Natural killer cell (primary cell): ENCODE measurements around the gene CDH13. TPM values are rescaled to one million over a fixed set of nuclear protein-coding genes. Genes with fewer than 3 reads are reported as not detected.

Source experiments
- ATAC-seq, 3 donors: fragments of 150-1000 bp in 2 of 3; fragments of 200-7000 bp in 1 of 3; cut with Tn5 transposase; 1 replicate in 1 of 3; 2 replicates in 2 of 3; pipeline ENCODE4 v1.10.0; 2021; ENCODE audit warnings: mild to moderate bottlenecking in 2 of 3, moderate library complexity in 2 of 3
- DNase-seq, 2 donors: peaks; one replicate each; pipeline versions ENCODE4 v3.0.0 to v3.0.0-alpha.2; 2013 to 2021; ENCODE audit warnings: mixed read lengths in 1 of 2
- H3K27ac ChIP-seq: one replicate; pipeline ENCODE4 v1.5.1; 2013; ENCODE audit warnings: mild to moderate bottlenecking, low read length
- H3K27me3 ChIP-seq: one replicate; pipeline ENCODE4 v1.6.1; 2013; ENCODE audit warnings: low read length; ENCODE audit not compliant: control insufficient read depth, insufficient read depth
- H3K36me3 ChIP-seq: one replicate; pipeline ENCODE4 v1.6.1; 2013; ENCODE audit warnings: low read length; ENCODE audit not compliant: control insufficient read depth, insufficient read depth
- H3K4me1 ChIP-seq: one replicate; pipeline ENCODE4 v1.6.1; 2013; ENCODE audit warnings: low read length; ENCODE audit not compliant: control insufficient read depth, insufficient read depth
- H3K4me3 ChIP-seq: one replicate; pipeline ENCODE4 v1.5.1; 2013; ENCODE audit warnings: low read length
- H3K9me3 ChIP-seq: one replicate; pipeline ENCODE4 v1.6.1; 2013; ENCODE audit warnings: low read length; ENCODE audit not compliant: control insufficient read depth, insufficient read depth
- H3K27ac Mint-ChIP-seq, 2 donors: one replicate each; pipeline ENCODE4 v1.8.0; 2022; ENCODE audit warnings: mild to moderate bottlenecking in 2 of 2, mixed read lengths in 2 of 2, moderate library complexity in 1 of 2
- H3K27me3 Mint-ChIP-seq, 2 donors: one replicate each; pipeline ENCODE4 v1.8.0; 2022; ENCODE audit warnings: low read depth in 2 of 2, mixed read lengths in 2 of 2
- H3K36me3 Mint-ChIP-seq: one replicate; pipeline ENCODE4 v1.8.0; 2022; ENCODE audit warnings: mixed read lengths
- H3K4me1 Mint-ChIP-seq, 2 donors: one replicate each; pipeline ENCODE4 v1.8.0; 2022; ENCODE audit warnings: mixed read lengths in 2 of 2
- H3K4me3 Mint-ChIP-seq: one replicate; pipeline ENCODE4 v1.8.0; 2022; ENCODE audit warnings: mild to moderate bottlenecking, moderate library complexity, mixed read lengths
- H3K9me3 Mint-ChIP-seq, 2 donors: one replicate each; pipeline ENCODE4 v1.8.0; 2022; ENCODE audit warnings: mixed read lengths in 2 of 2
- WGBS: methylation state at CpG from one replicate; pipeline ENCODE4 v1.1.7; 2013; ENCODE audit warnings: missing lambda C conversion rate; ENCODE audit not compliant: insufficient coverage; 5-methylcytosine and 5-hydroxymethylcytosine counted together
- intact Hi-C: fragments of 100-400 bp; cut with micrococcal nuclease; formaldehyde crosslinking; loops from one replicate; pipeline ENCODE4 v1.14.2; 2022
- total RNA-seq, 4 donors: library from RNA; stranded (reverse); fragments of 120-200 nt in 1 of 4; gene quantifications; one replicate each; pipeline versions ENCODE4 v1.2.3 to v1.2.4, GENCODE V29; 2013 to 2022
- TF ChIP-seq, protein P1 (sequence below): fragments of 200-600 bp; IDR thresholded peaks from one replicate; pipeline ENCODE4 v1.8.0; 2022; ENCODE audit warnings: antibody characterized with exemption

CDH13 gene
- total RNA-seq, 3 donors from 2014 or later (not counting 1 experiment from before 2014, with no cell fraction given): not detected

DNA sequence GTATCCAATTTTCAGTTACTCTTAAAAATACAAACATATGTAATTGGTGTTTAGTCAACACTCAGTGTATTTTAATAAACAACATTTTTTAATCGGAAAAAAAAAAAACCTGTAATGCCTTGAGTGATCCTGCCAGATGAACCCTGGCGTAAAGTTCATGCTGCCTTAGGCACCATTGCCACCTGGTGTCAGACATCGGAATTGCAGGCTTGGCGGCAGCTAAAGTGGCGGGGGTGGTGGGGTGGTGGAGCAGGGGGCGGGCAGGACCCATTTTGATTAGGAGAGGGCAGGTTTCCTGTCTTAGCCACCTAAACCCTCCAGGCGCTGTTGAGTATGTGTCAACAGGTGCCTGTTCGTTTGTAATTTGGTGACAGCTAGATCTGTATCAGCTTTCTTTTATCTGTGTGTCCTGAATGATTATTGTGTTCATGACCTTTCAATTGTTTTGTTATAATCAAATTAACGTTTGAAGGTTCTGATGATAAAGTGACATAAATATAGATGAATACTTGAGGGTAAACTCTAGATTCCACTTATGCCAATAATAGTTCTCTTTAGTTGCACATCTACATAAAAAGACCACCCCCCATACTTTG, 588.7 kb downstream of the CDH13 start:
- Histone ChIP-seq H3K27me3 (no peaks in the 10 kb centered on the region), H3K27ac (no peak overlapping the region), H3K36me3 (no peaks in the 10 kb centered on the region), H3K4me3 (no peak overlapping the region), H3K4me1 (peaks cover 10% of the 10 kb centered on the region), H3K9me3 (no peaks in the 10 kb centered on the region)
- Mint-ChIP-seq H3K4me1 (peaks cover 15 to 23% of the 10 kb centered on the region in 2 donors), H3K4me3 (no peak overlapping the region), H3K27me3 (peaks cover 0 to 4% of the 10 kb centered on the region in 2 donors), H3K36me3 (no peaks in the 10 kb centered on the region), H3K27ac (no peak overlapping the region), H3K9me3 (no peaks in the 10 kb centered on the region)
- peak; percentile 52 to 76 (median 70) for ATAC-seq
- TF ChIP-seq, protein P1, sequence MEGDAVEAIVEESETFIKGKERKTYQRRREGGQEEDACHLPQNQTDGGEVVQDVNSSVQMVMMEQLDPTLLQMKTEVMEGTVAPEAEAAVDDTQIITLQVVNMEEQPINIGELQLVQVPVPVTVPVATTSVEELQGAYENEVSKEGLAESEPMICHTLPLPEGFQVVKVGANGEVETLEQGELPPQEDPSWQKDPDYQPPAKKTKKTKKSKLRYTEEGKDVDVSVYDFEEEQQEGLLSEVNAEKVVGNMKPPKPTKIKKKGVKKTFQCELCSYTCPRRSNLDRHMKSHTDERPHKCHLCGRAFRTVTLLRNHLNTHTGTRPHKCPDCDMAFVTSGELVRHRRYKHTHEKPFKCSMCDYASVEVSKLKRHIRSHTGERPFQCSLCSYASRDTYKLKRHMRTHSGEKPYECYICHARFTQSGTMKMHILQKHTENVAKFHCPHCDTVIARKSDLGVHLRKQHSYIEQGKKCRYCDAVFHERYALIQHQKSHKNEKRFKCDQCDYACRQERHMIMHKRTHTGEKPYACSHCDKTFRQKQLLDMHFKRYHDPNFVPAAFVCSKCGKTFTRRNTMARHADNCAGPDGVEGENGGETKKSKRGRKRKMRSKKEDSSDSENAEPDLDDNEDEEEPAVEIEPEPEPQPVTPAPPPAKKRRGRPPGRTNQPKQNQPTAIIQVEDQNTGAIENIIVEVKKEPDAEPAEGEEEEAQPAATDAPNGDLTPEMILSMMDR: peak; percentile 91
- intact Hi-C loops: loop anchor here (1.0 to 10.0 kb wide), 5 partner anchors 103 to 952 kb away; no protein-coding TSS in a partner anchor
- WGBS: 26% methylated on average over 8 of the region's 9 CpGs
- DNase-seq: peak; percentile 60 to 64

GRCh38 chr16:83219285-83219684, 592.5 kb downstream of the CDH13 start:
- no peak overlapping the region for H3K27ac ChIP-seq
- 85% methylated on average over 2 of the region's 2 CpGs for WGBS

DNA sequence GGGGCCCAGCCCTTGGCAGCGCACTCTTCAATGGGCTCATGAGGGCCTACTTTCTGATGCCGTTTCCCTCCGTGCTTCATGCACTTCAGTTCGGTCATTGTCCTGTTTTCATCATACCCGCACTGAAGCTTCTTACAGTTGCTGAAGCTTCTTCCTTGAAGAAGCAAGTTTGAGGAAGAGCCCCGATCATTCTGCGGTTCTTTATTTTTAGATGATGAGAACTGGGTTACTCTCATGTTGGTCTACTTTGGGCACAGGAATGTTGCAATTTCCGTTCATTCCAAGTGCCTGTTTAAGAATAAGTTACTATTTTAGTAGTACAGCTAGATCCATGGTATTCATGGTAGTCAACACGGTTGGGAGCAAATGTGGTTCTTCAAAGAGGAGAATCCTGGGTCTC, 593.3 kb downstream of the CDH13 start:
- Histone ChIP-seq H3K27ac (no peak overlapping the region), H3K9me3 (no peaks in the 10 kb centered on the region), H3K36me3 (no peaks in the 10 kb centered on the region), H3K27me3 (no peaks in the 10 kb centered on the region), H3K4me3 (no peak overlapping the region), H3K4me1 (no peaks in the 10 kb centered on the region)
- DNase-seq: no peak
- Mint-ChIP-seq H3K4me1 (no peaks in the 10 kb centered on the region), H3K36me3 (no peaks in the 10 kb centered on the region), H3K27me3 (peaks cover 8 to 18% of the 10 kb centered on the region in 2 donors), H3K4me3 (no peak overlapping the region), H3K9me3 (no peaks in the 10 kb centered on the region), H3K27ac (no peak overlapping the region)
- TF ChIP-seq, protein P1: no peak
- no peak for ATAC-seq
- intact Hi-C loops: no loop called here
- 91% methylated on average over 9 of the region's 9 CpGs for WGBS

More at GRCh38 chr16:83219285-83219684, 592.5 kb downstream of the CDH13 start:
- ATAC-seq (no peak), DNase-seq (no peak)
- no peaks in the 10 kb centered on the region for H3K9me3 Mint-ChIP-seq
- no peaks in the 10 kb centered on the region for H3K4me1 Mint-ChIP-seq
- Histone ChIP-seq H3K27me3 (no peaks in the 10 kb centered on the region), H3K4me3 (no peak overlapping the region), H3K9me3 (no peaks in the 10 kb centered on the region), H3K36me3 (no peaks in the 10 kb centered on the region), H3K4me1 (no peaks in the 10 kb centered on the region)
- H3K4me3 Mint-ChIP-seq: no peak overlapping the region
- TF ChIP-seq, protein P1: no peak
- no peak overlapping the region for H3K27ac Mint-ChIP-seq
- intact Hi-C loops: loop anchor here (10.0 kb wide), 1 partner anchor 854 kb away; no protein-coding TSS in a partner anchor
- H3K27me3 Mint-ChIP-seq: peaks cover 7 to 14% of the 10 kb centered on the region in 2 donors
- H3K36me3 Mint-ChIP-seq: no peaks in the 10 kb centered on the region

- DNase-seq: no peak
- Mint-ChIP-seq H3K9me3 (no peaks in the 10 kb centered on the region), H3K27me3 (peaks cover 24 to 45% of the 10 kb centered on the region in 2 donors), H3K4me1 (no peaks in the 10 kb centered on the region), H3K36me3 (no peaks in the 10 kb centered on the region), H3K4me3 (no peak overlapping the region), H3K27ac (no peak overlapping the region)
- no peak for ATAC-seq
- WGBS: 95% methylated on average over 3 of the region's 3 CpGs
- Histone ChIP-seq H3K27ac (no peak overlapping the region), H3K4me3 (no peak overlapping the region), H3K36me3 (no peaks in the 10 kb centered on the region), H3K27me3 (no peaks in the 10 kb centered on the region), H3K4me1 (no peaks in the 10 kb centered on the region), H3K9me3 (no peaks in the 10 kb centered on the region)
- TF ChIP-seq, protein P1: no peak
- intact Hi-C loops: no loop called here
These were observed 597.9 kb downstream of the CDH13 start for GRCh38 chr16:83224642-83225041.
